Hematopoietic multipotent progenitor cell (in vitro differentiated cells): ENCODE results near the gene BANP. TPM values are rescaled to one million over a fixed set of nuclear protein-coding genes. Genes with fewer than 3 reads are reported as not detected.
A peak's percentile ranks its signal among the peaks of the same experiment; 100 is the strongest.

ENCODE experiments used
- DNase-seq, 3 donors: peaks; one replicate each; pipeline ENCODE4 v3.0.0-alpha.2; 2011 to 2015; ENCODE audit warnings: low read depth in 2 of 3, low spot score in 2 of 3
- total RNA-seq: library from RNA; depleted of rRNA; stranded (reverse); fragments of >200 nt; gene quantifications from one replicate; pipeline ENCODE4 v1.2.3, GENCODE V29; 2012

The BANP gene
- total RNA-seq, 1 donor = 74.1 TPM

DNA sequence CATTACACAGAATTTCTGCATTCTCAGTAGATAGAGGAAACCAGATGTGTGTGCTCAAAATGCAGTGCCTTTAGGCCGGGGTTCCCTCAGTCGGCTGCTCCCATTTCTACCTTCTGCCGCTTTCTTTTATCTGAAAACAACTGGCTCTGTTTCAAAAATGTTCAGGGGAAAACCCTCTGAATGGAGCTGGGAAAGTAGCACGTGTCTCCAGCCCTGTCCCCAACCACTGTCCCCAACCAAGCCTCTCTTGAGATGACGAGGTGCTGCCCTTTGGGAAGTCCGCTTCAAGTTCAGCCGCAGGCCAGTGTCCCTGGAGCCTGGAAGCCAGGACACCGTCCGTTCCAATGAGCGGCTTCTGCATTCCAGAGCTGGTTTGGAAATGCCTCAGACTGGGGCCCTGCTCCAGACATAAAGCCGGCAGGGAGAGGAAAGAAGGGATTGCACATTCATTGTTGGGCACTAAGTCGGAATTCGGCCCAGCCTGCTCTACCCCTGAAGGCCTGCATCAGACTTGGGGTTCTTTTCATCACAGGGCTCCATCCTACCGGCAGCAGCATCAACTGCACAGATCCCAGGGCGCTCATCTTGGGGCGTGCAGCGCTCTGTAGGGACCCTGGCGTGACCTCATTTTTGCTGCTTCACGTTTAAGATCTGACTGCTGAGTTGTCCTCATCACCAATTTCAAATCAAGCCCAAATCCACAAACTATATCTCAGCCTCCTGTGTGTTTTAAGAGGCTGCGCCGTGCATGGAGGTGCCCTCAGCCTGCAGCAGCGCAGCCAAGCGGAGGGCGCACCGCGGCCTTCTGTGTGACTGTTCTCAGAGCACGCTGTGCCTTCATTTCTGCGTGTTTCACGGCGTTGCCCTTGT, 111.3 kb downstream of the BANP start:
- no peak for DNase-seq

DNA sequence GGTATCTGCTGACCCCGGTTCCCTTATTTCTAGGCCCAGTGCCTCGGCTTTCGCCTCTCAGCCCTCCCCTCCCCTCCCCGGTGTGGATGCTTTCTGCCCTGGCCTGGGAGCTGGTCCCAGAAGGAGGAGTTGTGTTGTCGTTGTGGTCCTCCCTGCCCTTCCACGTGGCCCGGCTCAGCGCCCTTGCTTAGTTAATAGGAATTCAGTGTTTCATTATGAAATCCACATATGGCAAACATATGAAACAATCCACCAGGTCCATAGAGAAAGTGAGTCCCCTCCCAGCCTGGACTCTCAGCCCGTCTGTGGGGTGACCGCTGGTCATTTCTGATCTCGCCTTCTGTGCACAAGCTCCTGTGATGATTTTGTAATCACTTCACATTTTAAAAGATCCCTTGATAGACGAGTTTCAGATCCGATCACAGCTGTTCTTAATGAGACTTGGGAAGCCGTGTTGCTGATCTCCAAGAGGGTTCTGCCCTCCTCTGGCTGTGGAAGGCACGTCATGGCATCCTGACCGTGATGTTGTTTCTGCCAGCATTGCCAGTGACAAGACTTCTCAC, 112.1 kb downstream of the BANP start:
- no peak for DNase-seq

DNA sequence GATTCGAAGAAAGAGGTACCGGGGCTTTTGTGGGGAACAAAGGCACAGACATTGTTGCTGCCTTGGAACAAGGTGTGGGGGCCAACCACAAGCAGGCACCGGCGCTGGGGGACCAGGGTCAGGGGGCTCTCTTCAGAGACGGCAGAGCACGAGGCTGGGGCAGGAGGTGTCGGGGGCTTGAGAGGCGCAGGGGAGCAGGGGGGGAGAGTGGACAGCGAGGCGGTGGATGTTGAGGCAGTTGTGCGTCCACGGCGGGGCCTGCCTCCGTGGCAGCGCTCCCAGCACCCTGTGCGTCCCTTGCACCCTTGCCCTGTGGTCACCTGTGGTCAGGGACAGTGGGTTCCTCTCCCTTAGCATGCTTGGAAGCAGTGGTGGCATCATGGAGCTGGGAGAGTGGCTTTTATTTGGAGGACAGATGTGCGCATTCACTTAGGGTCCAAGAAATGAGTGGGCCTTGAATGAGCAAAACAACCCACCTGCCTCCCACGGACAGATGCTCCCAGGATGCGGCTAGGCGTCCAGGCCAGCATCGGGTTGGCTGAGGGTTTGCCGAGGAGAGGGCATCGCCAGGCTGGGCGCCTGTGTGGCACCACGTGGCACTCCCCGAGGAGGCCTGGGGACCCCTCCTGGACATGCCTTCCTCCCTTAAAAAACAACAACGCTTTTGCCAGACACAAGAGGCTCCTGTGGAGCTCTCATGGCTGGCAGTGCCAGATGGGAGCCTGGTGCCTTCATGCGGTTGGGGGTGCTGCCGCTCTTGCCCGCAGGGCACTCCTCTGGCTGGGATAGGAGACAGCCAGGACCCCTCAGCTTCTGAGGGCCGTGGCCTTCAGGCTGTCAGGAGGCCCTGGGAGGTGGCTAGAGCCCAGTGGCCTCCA, 113.0 kb downstream of the BANP start:
- DNase-seq = no peak

DNA sequence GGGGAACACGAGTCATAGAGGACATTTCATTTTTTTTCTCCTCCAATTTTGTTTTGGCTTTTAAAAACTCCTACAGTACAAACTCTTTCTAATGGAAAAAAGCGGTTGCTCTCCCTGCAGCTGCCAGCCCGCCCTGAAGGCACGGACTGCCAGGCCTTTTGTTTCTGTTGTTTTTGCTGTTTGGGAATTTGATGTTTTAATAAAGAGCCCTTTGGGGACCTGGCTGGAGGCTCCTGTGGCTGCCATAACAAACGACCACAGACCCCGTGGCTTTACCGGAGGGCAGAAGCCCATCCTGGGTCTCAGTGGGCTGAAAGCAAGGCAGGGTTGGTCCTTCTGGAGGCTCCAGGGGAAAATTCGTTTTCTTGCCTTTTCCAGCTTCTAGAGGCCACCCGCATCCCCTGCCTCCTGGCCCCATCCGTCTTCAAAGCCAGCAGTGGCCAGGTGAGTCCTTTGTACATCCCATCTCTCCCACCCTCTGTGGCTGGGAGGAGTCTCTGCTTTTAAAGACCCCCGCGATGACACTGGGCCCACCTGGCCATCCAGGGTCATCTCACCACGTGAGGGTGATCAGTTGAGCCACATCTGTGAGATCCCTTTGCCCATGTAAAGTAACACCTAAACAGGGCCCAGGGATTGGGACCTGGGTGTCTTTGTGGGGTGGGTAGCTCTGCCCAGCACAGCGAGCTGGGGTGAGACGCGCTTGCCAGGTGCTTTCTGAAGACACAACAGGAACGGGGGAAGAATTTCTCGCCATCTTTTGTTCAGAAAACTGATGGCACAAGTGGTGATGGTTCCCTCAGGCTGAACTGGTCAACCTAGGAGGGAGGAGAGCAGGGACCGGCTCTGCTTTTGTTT, 113.9 kb downstream of the BANP start:
- DNase-seq = no peak

DNA sequence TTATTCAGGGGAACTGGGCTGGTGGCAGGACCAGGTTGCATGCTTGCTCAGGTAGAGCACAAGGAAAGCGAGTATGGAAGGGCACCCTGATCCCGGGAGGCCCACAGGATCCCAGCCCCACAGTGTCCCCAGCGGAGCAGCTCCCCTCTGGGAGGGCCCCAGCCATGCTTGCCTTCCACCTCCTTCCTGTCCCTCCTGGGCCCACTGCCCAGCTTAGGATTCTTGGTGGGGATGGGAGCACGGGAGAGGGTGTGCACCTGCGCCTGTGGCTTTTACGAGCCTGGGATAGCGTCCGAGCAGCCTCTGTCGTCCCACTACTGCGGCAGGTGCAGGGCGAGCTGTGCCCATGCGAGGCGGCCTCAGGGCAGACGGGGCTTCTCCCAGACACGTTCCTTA, 114.5 kb downstream of the BANP start:
- no peak for DNase-seq

DNA sequence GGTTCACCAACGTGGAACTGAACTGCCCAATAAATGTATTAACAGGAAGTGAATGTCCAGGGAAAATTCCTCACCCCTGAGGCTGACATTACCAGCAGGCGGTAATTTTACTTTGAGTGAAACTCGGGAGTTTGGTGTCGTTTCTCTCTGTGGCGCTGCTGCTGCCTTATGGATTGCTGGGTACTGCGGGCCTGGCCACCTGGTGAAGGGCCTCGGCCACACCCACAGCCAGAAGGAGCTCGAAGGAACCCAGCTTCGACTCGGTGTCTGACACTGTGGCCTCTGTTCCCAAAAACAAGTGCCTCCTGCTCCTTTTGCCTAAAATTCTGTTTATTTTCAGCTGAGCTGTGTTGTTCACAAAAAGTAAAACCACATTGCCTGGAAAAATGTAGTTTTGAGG, 115.0 kb downstream of the BANP start:
- DNase-seq = no peak

DNA sequence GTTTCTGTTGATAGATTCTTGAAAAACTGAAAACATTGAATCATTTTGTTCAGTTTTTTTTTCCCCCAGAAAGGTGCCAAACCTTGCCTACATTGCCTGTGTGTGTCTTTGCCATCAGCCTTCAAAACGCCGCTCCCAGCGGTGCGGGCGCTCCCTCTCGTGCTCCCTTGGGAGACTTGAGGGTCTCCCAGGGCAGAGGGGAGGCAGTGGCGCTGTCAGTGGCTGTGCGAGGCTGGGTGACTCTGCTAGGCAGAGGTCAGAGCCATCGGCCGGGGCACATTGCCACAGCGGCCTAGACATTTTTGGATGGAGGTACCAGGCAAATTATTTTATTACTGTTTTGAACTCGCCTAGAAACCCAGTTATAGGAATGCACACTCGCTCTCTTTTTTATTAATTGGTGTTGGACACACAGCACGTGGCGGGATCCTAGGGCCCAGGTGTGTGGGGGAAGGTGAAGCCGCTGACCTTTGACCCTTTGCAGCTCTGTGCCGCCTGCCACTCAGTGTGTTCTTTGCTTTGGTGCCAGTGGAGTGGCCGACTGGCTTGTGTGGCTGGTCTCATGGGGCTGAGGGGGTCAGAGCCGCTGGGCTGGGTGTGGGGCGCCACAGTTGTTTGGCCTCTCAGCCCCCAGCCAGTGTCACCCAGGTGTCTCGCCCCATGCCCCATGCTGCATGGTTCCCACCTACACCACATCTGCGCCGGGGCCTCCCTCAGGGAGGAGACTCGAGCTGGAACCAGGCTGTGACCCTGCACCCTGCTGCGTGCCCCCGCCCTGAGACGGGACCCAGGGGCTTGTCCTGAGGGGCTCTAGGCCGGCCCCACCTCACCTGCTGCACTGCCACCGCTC, 115.7 kb downstream of the BANP start:
- DNase-seq = no peak

DNA sequence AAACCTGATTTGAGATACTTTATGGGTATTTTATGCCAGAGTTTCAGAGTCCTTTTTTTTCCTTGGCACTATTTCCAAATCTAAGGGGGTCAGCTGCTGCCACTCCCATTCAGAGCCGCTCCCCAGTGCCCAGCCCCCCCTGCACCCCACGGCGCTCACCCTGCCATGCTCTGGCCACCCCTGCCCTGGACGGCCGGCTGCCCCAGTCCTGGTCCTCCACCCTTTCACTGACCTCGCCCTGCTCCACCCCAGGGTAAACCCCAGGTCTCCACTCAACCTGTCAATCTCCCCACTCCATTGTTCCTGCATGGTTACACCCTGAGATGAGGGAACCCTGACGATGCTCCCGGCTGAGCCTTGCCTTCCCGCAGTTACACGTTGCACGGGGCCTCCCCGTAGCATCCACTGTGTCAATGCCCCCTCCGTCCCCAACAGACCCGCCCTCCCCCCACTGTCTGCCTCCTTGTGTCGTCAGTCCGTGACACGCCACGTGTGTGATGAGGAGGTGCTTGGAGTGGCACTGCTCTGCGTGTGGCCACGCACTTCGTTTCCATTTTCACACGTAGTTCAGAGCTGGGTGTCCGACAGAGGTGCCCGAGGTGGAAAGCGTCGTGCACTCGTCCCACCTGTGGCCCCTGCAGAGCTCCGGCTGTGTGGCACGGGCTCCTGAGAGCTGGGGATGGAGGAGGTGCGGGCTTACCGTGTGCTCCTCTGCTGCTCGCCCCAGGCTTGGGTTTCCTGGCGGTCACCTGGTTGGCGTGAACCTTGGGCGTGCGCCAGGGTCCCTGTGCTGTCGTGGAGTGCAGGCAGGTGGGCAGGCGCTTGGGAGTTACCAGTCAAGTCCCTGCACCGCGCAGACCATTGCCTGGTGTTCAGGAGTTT, 116.5 kb downstream of the BANP start:
- DNase-seq = no peak

DNA sequence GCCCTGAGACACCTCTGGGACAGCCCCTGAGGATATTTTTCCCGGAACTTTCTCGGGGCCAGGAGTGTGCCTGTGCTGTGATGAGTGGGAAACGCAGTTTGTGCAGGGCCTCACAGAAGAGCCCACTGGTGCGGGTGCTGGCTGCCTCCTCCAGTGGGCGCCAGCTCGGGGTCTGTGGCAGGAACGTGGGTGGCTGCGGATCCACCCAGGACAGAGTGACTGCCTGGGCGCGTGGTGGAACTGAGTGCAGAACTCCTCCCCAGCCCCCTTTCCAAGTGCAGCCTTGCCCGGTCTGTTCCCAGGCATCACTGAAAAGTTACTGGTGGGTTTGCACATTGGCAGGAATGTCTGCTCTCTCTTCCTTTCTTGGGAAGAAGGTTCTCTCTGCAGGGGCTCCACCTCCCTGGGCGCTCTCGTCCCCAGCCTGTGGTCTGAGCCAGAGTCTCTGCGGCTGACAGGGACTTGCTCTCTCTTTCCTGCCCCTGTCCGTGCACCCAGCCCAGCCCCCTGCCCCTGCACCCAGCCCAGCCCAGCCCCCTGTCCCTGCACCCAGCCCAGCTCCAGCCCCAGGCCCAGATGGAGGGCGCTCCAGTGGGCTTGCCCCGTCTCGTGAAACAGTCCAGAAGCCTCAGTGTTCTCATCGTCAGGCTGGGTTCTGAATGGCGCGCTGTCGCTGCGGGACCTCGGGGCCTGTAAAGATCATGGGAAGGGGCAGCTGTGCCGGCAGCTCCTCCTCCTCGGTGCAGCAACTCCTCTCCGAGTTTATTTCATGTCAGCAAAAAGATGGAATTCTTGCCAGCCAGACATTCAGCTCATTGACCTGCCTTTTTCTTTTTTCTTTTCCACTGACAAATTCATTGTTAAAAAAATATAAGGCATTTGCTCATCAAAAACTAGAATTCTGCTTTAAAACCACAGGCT, 117.5 kb downstream of the BANP start:
- no peak for DNase-seq

DNA sequence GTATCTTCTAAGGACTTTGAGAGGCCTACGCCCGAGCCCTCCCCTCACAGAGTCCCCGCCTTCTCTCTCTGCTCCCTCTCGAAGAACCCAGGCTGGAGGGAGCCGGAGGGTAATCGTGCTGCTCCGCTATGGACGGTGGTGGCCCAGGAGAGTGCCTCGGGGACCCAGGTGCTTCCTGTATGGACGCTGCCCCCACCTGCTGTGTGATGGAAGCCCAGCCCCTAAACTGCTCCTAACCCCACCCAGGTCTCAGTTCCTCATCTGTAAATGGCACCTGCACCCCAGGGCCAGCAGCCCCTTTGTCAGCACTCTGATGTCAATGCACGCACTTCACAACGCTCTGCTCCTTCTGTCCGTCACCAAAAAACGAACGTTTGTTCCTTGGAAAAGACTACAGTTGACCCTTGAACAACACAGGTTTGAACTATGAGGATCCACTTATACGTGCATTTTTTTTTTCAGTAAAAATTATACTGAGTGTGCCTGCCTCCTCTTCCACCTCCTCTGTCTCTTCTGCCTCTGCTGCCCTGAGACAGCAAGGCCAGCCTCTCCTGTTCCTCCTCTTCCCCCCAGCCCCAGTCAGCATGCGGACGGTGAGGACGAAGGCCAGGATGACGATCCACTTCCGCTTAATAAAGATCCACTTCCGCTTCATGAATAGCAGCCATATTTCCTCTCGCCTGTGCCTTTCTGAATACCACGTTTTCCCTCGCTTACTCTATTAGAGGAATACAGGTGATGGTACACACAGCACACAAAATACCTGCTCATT, 118.3 kb downstream of the BANP start:
- peak in 2 of 3 donors; percentile 35 to 45 for DNase-seq

DNA sequence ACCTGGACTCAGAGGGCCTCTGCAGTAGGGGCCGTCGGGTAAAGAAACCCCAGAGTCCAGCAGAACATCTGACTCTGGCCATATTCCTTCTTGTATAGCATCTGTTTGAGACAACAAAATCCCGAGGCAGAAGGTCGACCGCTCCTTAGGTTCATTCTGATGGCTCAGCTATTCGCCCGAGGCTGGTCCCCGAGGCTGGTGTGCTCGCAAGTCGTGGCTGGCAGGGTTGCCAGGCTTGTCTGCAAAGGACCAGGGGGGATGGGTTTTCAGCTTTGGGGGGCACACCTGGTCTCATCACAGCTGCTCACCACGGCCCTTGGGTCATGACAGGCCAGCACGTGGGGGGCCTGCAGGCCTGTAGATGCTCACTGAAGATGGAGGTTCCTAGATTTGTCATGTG, 119.1 kb downstream of the BANP start:
- DNase-seq = no peak

DNA sequence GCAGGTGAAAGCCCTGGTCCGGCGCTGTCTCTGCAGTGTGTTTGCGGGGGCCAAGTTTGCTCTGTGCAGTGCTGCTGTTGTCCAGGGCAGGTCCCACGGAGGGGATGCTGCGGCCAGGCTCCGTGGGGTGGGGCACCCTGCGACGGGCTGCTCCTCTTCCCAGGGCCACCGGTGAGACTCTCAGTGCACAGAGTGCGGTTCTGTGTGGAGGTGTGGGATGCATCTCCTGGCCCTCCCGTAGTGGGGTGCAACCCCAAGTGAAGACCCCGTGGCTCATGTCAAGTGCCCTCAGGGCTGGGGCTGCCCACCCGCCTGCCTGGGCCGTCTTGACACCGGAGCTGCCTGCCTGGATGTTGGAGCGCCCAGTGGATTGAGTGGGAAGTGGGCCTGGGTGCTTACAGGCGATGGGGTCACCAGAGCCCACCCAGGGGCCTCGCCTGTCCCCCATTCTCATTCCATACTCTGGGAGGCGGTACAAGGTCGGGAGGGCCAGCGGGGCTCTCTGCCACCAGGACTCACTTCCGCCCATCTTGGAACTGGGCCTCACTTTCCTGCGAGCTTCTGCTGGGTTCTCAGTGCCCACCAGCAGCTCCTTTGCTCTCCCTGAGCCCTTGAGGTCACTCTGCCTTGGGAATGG, 119.9 kb downstream of the BANP start:
- DNase-seq = no peak

DNA sequence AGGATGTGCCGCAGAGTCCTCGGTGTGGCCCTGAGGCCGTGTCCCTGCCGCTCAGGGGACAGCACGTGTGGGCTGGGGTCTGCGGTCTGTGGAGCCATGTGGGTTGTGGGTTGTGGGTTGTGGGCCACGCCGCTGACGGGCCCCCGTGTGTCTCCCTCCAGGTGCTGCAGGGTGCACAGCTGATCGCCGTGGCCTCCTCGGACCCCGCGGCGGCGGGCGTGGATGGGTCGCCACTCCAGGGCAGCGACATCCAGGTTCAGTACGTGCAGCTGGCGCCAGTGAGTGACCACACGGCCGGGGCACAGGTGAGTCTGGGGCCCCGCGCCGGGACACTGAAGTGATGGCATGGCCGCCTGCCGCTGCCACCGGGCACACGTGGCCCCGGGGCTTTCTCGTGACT, 120.7 kb downstream of the BANP start:
- DNase-seq = no peak

DNA sequence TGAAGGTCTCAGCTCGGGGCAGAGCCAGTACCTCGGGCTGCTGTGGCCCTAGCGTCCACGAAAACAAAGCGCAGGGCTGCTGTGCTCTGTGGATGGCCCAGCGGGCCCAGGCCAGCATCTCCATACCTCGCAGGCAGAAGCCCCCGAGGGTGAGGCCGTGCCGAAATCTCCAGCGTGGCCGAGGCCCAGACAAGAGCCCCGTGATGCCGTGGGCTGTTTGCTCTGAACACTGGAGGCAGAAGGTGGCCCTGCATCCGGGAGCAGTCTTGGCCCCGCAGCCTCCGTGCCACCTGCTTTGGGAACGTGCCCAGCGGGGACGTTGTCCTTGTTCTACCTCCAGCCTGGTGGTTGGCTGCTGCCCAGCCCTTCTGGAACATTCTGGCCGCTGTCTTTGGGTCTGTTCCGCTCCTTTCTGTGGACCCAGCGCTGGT, 121.4 kb downstream of the BANP start:
- DNase-seq = no peak

DNA sequence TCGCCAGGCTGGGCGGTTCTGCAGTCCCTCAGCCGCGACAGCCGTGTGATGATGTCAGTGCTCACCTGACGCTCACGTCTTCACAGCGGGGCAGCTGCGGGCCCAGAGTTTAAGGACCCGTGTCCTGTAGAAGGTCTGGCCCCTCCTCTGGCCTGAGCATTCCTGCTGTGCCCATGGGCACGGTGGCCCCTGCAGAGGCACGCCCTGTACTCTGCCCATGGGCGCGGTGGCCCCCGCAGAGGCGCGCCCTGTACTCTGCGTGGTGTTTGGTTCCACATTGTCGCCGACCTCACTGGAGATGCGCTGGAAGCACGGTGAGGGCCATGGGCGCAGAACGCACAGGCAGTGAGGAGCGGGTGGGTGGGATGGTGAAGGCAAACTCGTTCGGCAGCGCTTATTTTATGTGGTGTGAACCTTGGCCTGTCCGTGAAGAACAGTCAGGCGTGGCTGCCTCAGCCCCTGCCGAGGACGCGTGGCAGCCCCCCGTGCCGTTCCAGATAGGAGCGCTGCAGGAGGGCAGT, 122.0 kb downstream of the BANP start:
- no peak for DNase-seq

DNA sequence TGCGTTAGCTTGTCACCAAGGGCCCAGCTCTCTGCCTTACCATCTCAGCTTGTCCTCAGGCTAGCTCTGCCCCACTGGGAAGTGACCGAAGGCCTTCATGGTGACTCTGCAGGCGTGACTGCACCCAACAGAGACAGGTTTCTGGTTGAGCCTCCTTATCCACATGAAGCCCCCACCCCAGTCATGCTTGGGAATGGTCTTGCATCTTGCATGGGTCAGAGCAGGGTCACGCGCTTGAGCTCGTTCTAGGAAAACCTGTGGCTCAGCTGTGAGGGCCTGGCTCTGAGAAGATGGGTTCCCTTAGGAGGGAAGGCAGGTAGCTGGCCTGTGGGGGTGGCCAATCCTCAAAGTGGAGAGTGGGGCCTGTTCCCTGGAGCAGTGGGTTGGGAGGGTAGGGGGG, 122.8 kb downstream of the BANP start:
- DNase-seq = no peak
